Parathyroid adenoma (tissue), 2 donors: ENCODE results near the gene ADM2.

Source experiments
- H2AFZ ChIP-seq: fragments of 300-600 bp; sonication (generic); one replicate; pipeline ENCODE4 v1.7.0; 2017; ENCODE audit warnings: antibody characterized with exemption, mild to moderate bottlenecking
- H3K27ac ChIP-seq: fragments of 300-600 bp; sonication (generic); one replicate; pipeline ENCODE4 v1.7.0; 2017
- H3K27me3 ChIP-seq: fragments of 300-600 bp; sonication (generic); one replicate; pipeline ENCODE4 v1.7.0; 2017; ENCODE audit warnings: low read length; ENCODE audit not compliant: control insufficient read depth, insufficient read depth
- H3K36me3 ChIP-seq: fragments of 300-600 bp; sonication (generic); one replicate; pipeline ENCODE4 v1.7.0; 2017; ENCODE audit warnings: low read length; ENCODE audit not compliant: control insufficient read depth, insufficient read depth
- H3K4me1 ChIP-seq: fragments of 300-600 bp; sonication (generic); one replicate; pipeline ENCODE4 v1.7.0; 2017; ENCODE audit warnings: control low read depth
- H3K4me2 ChIP-seq: fragments of 300-600 bp; sonication (generic); one replicate; pipeline ENCODE4 v1.7.0; 2017; ENCODE audit warnings: low read length
- H3K4me3 ChIP-seq: fragments of 300-600 bp; sonication (generic); one replicate; pipeline ENCODE4 v1.7.0; 2017; ENCODE audit warnings: low read depth, low read length
- H3K79me2 ChIP-seq: fragments of 300-600 bp; sonication (generic); one replicate; pipeline ENCODE4 v1.7.0; 2017; ENCODE audit warnings: control low read depth
- H3K9ac ChIP-seq: fragments of 300-600 bp; sonication (generic); one replicate; pipeline ENCODE4 v1.7.0; 2017; ENCODE audit warnings: mild to moderate bottlenecking
- H3K9me3 ChIP-seq: fragments of 300-600 bp; sonication (generic); one replicate; pipeline ENCODE4 v1.7.0; 2017; ENCODE audit warnings: low read length; ENCODE audit not compliant: control insufficient read depth
- CTCF ChIP-seq: fragments of 300-600 bp; sonication (generic); IDR thresholded peaks from one replicate; pipeline ENCODE4 v1.7.0; 2017; ENCODE audit warnings: antibody characterized with exemption, mild to moderate bottlenecking
- donor health status: primary hyperparathyroidism.

The ADM2 gene

GRCh38 chr22:50459496-50460140 lies 21.7 kb upstream of the ADM2 start:
- no peaks in the 10 kb centered on the region for H3K79me2 ChIP-seq
- no peaks in the 10 kb centered on the region for H3K4me1 ChIP-seq
- no peak overlapping the region for H3K9ac ChIP-seq
- no peaks in the 10 kb centered on the region for H3K27me3 ChIP-seq
- H2AFZ ChIP-seq = no peak overlapping the region
- H3K4me2 ChIP-seq = no peak overlapping the region
- no peak for TF ChIP-seq CTCF
- H3K27ac ChIP-seq = no peak overlapping the region
- H3K9me3 ChIP-seq = no peaks in the 10 kb centered on the region
- no peak overlapping the region for H3K4me3 ChIP-seq
- H3K36me3 ChIP-seq = no peaks in the 10 kb centered on the region

- Histone ChIP-seq H3K9me3 (no peaks in the 10 kb centered on the region), H3K27me3 (no peaks in the 10 kb centered on the region), H3K4me1 (no peaks in the 10 kb centered on the region), H3K36me3 (no peaks in the 10 kb centered on the region), H3K4me3 (no peak overlapping the region), H2AFZ (no peak overlapping the region), H3K79me2 (no peaks in the 10 kb centered on the region), H3K4me2 (no peak overlapping the region), H3K27ac (no peak overlapping the region), H3K9ac (no peak overlapping the region)
- no peak for TF ChIP-seq CTCF
Measured at GRCh38 chr22:50460938-50461337, 20.4 kb upstream of the ADM2 start.

GRCh38 chr22:50461536-50461935 lies 19.8 kb upstream of the ADM2 start:
- H3K36me3 ChIP-seq = no peaks in the 10 kb centered on the region
- TF ChIP-seq CTCF = no peak
- no peaks in the 10 kb centered on the region for H3K9me3 ChIP-seq
- H3K27me3 ChIP-seq = no peaks in the 10 kb centered on the region
- H3K9ac ChIP-seq = no peak overlapping the region
- no peaks in the 10 kb centered on the region for H3K4me1 ChIP-seq
- no peak overlapping the region for H3K27ac ChIP-seq
- H2AFZ ChIP-seq = no peak overlapping the region
- H3K4me3 ChIP-seq = no peak overlapping the region
- H3K79me2 ChIP-seq = no peaks in the 10 kb centered on the region
- H3K4me2 ChIP-seq = no peak overlapping the region

- Histone ChIP-seq H3K27me3 (no peaks in the 10 kb centered on the region), H3K79me2 (no peaks in the 10 kb centered on the region), H2AFZ (no peak overlapping the region), H3K9me3 (no peaks in the 10 kb centered on the region), H3K9ac (no peak overlapping the region), H3K4me3 (no peak overlapping the region), H3K4me2 (no peak overlapping the region), H3K27ac (no peak overlapping the region), H3K36me3 (no peaks in the 10 kb centered on the region), H3K4me1 (no peaks in the 10 kb centered on the region)
- TF ChIP-seq CTCF = no peak
Measured at GRCh38 chr22:50461979-50462540, 19.3 kb upstream of the ADM2 start.
